GM12801 (cell line): ENCODE measurements around the gene BTBD7.

ENCODE experiments used
- CTCF ChIP-seq: IDR thresholded peaks from one replicate; pipeline ENCODE4 v1.5.1; 2011; ENCODE audit warnings: control low read depth; ENCODE audit not compliant: insufficient read length; ENCODE audit errors: extremely low read depth

Gene BTBD7

GRCh38 chr14:93305725-93306418 lies 27.0 kb downstream of the BTBD7 start:
- TF ChIP-seq CTCF, result no peak

GRCh38 chr14:93304771-93305170 lies 28.1 kb downstream of the BTBD7 start:
- TF ChIP-seq CTCF, result no peak

- TF ChIP-seq CTCF, result no peak
Measured at GRCh38 chr14:93303659-93304058, 29.2 kb downstream of the BTBD7 start.

GRCh38 chr14:93302688-93303581 lies 29.9 kb downstream of the BTBD7 start:
- no peak for TF ChIP-seq CTCF

- no peak for TF ChIP-seq CTCF
Measured at GRCh38 chr14:93301821-93302447, 30.9 kb downstream of the BTBD7 start.

- no peak for TF ChIP-seq CTCF
Measured at GRCh38 chr14:93299866-93300265, 33.0 kb downstream of the BTBD7 start.

GRCh38 chr14:93299416-93299815 lies 33.4 kb downstream of the BTBD7 start:
- no peak for TF ChIP-seq CTCF
